Spleen (tissue), 7 donors: Measurements from ENCODE around the gene FUT3.

Source experiments
- CTCF ChIP-seq, 11 experiments: fragments of 200-600 bp in 7 of 11; fragments of 450-650 bp in 4 of 11; sonication (generic) in 4 of 11; IDR thresholded peaks in 8 of 11; conservative IDR thresholded peaks in 3 of 11; 1 replicate in 7 of 11; 2 replicates in 4 of 11; pipeline versions ENCODE4 v1.4.0 to v1.8.0; 2016 to 2021; ENCODE audit warnings: antibody characterized with exemption in 11 of 11, inconsistent platforms in 4 of 11, mild to moderate bottlenecking in 1 of 11
- POLR2AphosphoS5 ChIP-seq, 3 donors: sonication (generic); formaldehyde crosslinking; IDR thresholded peaks; one replicate each; pipeline ENCODE4 v1.5.1; 2017; ENCODE audit warnings: antibody characterized with exemption in 3 of 3
- donor health status: DM: no; HTN: no; CAD: no; lungs with moderate emphysema.
- donor health status: DM: no; HTN: no; CAD: no.
- donor health status: DM: no; HTN: no; CAD: no.

GRCh38 chr19:5823579-5824281 is 27.5 kb downstream of the FUT3 start:
- TF ChIP-seq CTCF (IDR thresholded peaks at IDR 0.05 in 8 of 11, conservative IDR thresholded peaks at IDR 0.05 in 3 of 11) (no peak), POLR2AphosphoS5 (IDR thresholded peaks at IDR 0.05) (no peak)
